GM13976 (cell line): ENCODE results near the gene ANKRD34B.

Experiments
- DNase-seq: peaks from one replicate; pipeline ENCODE4 v3.0.0; 2012; ENCODE audit warnings: low spot score
- in situ Hi-C: fragments of 300-500 bp; cut with MboI; formaldehyde crosslinking; loops from one replicate; pipeline ENCODE4 v1.12.0; 2022; ENCODE audit warnings: low sequenced_read_pairs, mixed read lengths, inconsistent platforms; ENCODE audit not compliant: unreplicated experiment
- TF ChIP-seq, protein P1 (sequence below): IDR thresholded peaks from 2 replicates; pipeline ENCODE4 v1.5.1; 2012; ENCODE audit warnings: borderline replicate concordance, mild to moderate bottlenecking; ENCODE audit not compliant: insufficient read depth; ENCODE audit errors: extremely low read depth, missing control alignments, control extremely low read depth

Gene ANKRD34B

DNA sequence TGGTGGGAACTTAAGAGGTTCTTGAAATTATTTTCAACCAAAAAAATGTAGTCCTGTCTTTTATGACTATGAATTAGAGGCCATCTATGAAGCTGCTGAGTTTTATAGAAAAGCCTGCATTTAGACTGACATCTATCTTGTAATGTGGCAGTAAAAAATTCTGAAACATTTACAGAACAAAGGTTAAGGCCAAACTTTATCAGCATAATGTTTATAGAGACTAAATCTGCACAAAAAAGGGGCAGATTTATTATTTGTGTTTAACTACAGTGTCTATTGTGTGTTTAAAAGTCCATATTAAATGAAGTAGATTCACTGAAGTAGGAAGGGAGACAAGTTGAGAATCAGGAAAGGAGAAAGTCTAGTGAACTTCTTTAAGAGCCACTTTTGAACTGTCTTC lies 37.3 kb upstream of the ANKRD34B start:
- in situ Hi-C loops: no loop called here
- DNase-seq: no peak
- TF ChIP-seq, protein P1, sequence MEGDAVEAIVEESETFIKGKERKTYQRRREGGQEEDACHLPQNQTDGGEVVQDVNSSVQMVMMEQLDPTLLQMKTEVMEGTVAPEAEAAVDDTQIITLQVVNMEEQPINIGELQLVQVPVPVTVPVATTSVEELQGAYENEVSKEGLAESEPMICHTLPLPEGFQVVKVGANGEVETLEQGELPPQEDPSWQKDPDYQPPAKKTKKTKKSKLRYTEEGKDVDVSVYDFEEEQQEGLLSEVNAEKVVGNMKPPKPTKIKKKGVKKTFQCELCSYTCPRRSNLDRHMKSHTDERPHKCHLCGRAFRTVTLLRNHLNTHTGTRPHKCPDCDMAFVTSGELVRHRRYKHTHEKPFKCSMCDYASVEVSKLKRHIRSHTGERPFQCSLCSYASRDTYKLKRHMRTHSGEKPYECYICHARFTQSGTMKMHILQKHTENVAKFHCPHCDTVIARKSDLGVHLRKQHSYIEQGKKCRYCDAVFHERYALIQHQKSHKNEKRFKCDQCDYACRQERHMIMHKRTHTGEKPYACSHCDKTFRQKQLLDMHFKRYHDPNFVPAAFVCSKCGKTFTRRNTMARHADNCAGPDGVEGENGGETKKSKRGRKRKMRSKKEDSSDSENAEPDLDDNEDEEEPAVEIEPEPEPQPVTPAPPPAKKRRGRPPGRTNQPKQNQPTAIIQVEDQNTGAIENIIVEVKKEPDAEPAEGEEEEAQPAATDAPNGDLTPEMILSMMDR: no peak

GRCh38 chr5:80600943-80601693 lies 31.0 kb upstream of the ANKRD34B start:
- DNase-seq: no peak
- in situ Hi-C loops: no loop called here
- TF ChIP-seq, protein P1: no peak

DNA sequence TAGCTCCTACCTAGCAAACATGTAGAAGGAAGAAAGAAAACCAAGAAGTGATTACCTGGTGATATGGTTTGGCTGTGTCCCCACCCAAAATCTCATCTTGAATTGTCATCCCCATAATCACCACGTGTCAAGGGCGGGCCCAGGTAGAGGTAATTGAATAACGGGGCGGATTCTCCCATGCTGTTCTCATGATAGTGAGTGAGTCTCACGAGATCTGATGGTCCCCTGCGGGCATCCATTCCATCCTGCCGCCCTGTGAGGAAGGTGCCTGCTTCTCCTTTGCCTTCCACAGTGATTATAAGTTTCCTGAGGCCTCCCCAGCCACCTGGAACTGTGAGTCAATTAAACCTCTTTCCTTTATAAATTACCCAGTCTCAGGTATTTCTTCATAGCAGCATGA lies 27.4 kb upstream of the ANKRD34B start:
- TF ChIP-seq, protein P1: no peak
- DNase-seq: no peak
- in situ Hi-C loops: no loop called here

- in situ Hi-C loops: no loop called here
- DNase-seq: no peak
- TF ChIP-seq, protein P1: no peak
These were observed 24.7 kb upstream of the ANKRD34B start for GRCh38 chr5:80594810-80595209.

DNA sequence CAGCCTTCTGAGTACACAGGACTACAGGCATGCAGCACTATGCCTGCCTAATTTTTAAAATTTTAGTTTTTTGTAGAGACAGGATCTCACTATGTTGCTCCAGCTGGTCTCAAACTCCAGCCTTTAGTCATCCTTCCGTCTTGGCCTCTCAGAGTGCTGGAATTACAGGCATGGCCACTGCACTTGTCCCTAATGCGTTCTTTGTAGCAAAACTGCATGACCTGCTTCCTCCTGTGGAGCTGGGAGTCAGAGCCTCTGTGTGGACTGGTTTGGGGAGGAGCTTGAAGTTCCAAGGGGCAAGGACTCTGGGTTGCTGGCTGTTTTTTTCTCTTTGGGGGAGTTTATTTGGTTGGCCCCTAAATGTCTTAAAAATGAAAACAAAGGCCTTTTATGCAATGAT lies 22.7 kb upstream of the ANKRD34B start:
- TF ChIP-seq, protein P1: no peak
- no peak for DNase-seq
- in situ Hi-C loops: no loop called here

DNA sequence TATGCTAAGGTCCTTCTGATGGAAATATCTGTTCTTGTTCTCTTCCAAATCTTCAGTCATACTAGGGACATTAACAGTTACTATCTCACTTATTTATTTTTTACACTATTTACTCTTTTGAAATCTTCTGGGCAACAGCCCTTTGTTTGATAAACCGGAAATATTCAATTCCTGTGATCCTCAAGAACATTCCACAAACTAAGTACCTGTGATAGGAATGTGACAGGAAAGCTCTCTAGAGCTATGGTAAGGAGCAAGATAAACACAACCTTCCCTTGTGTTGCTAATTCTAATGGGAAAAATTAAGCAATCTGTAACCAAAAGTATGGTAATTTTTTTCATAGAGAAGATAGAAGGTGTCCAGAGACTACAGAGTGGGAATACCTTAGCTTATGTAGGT lies 22.0 kb upstream of the ANKRD34B start:
- no peak for DNase-seq
- TF ChIP-seq, protein P1: no peak
- in situ Hi-C loops: no loop called here
